T-helper 2 cell treated with Interferon-gamma antibody and Interleukin-4, amounts not matched to agents 5 μg/mL and 100 μg/mL, for 36 hours (primary cell): ENCODE results near the gene PTGES2.
"Not testable (repeated sequence)": the region's sequence is repeated elsewhere in the genome, so short reads cannot be mapped to it uniquely, and the experiment has no call there.

Source experiments
- DNase-seq: peaks from one replicate; pipeline ENCODE4 v3.0.0; 2021; ENCODE audit warnings: low spot score
- H3K27ac Mint-ChIP-seq: one replicate; pipeline ENCODE4 v1.8.0; 2021; ENCODE audit warnings: mild to moderate bottlenecking, mixed read lengths
- H3K27me3 Mint-ChIP-seq: one replicate; pipeline ENCODE4 v1.8.0; 2021; ENCODE audit warnings: low read depth, mixed read lengths
- H3K36me3 Mint-ChIP-seq: one replicate; pipeline ENCODE4 v1.8.0; 2021; ENCODE audit warnings: low read depth, mixed read lengths
- H3K4me1 Mint-ChIP-seq: one replicate; pipeline ENCODE4 v1.8.0; 2021; ENCODE audit warnings: low read depth, mixed read lengths
- H3K4me3 Mint-ChIP-seq: one replicate; pipeline ENCODE4 v1.8.0; 2022; ENCODE audit warnings: mild to moderate bottlenecking, moderate library complexity, mixed read lengths
- H3K9me3 Mint-ChIP-seq: one replicate; pipeline ENCODE4 v1.8.0; 2021; ENCODE audit warnings: mixed read lengths

PTGES2 gene

DNA sequence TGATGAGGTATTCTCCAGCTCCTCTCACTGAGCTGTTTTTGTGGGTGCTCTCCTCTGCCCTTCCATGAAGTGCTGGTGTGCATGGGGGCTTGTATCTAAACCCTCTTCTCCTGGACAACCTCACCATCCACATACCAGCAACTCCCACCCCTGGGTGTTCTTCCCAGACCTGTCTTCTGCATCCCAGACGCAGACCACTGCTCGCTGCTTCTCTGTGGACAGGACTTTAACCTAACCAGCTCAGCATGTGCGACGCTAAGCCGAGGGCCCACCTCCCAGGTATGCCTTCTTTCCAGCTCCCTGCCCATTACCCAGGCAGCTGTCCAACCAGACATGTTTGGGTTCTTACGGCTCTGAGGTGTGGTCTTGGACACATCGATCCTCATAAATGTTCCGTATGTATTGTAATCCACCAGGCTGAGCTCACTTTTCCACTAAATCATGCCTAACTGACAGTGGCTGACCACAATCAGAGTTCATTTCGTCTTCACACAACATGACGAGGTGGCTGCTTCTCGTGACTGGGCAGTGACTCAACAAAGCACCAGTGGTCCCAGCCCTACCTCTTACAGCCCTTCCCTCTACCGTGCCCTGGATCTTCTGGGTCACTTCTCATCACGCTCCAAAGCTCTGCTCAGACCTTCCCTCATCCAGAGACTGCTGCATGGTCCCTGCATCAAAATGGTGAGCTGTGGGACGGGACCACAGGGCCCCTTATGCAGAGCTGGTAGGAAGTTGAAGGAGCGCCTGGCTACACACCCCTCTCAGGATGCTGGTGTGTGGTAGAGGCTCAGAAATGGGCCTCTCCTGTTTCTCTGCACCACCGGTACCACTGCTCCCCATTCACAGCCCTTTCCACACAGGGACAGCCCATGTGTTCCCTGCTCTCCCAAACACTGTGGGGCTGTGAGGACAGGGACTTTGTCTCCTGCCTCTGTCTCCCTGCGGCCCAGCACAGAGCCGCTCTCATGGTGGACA, 9.6 kb upstream of the PTGES2 start:
- no peak for DNase-seq
- no peaks in the 10 kb centered on the region for H3K36me3 Mint-ChIP-seq
- no peak overlapping the region for H3K4me3 Mint-ChIP-seq
- no peak overlapping the region for H3K27ac Mint-ChIP-seq
- peaks cover 27% of the 10 kb centered on the region for H3K27me3 Mint-ChIP-seq
- no peaks in the 10 kb centered on the region for H3K9me3 Mint-ChIP-seq
- peaks cover 14% of the 10 kb centered on the region for H3K4me1 Mint-ChIP-seq

DNA sequence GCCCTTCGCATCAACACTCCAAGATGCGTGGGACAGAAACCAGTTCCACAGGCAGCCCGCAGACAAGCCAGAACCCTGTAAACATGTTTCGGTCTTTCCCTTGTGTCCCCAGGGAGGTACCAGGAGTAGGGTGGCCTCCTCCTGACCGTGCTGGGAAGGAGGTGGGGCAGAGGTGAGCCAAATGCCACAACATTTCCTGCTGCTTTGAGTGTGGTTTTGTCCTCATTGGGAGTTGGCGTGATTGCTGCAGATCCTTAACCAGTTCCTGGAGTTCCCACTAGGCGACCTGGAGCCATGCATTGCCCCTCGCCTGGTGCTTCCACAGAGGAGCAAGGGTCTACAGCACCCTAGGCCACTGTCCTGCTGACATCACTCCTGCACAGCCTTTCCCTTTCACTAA, 8.0 kb upstream of the PTGES2 start:
- H3K9me3 Mint-ChIP-seq, H3K4me3 Mint-ChIP-seq, H3K27ac Mint-ChIP-seq, DNase-seq, H3K36me3 Mint-ChIP-seq: not testable (repeated sequence)
- H3K4me1 Mint-ChIP-seq: peaks cover 10% of the 10 kb centered on the region
- H3K27me3 Mint-ChIP-seq: peaks cover 29% of the 10 kb centered on the region

DNA sequence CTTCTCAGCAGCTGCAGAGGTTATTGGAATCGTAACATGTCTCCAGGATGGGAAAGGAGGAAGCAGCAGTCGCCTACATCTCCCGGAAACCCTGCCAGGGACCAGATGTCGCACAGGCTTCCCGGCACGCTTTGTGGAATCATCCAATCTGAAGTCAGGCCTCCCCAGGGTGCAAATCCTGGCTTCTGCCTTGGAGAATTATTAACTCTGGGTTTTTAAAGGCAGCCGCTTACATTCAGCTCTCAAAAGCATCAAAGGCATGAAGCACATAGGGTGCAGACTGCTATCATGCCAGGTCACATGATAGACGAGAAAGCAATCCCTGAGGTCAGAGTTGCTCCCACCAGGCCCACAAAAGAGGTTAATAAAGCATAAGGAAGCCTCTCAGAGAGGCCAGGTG, 4.6 kb upstream of the PTGES2 start:
- H3K9me3 Mint-ChIP-seq, H3K27ac Mint-ChIP-seq, DNase-seq, H3K36me3 Mint-ChIP-seq, H3K4me3 Mint-ChIP-seq: not testable (repeated sequence)
- peaks cover 17% of the 10 kb centered on the region for H3K4me1 Mint-ChIP-seq
- H3K27me3 Mint-ChIP-seq: peaks cover 29% of the 10 kb centered on the region

DNA sequence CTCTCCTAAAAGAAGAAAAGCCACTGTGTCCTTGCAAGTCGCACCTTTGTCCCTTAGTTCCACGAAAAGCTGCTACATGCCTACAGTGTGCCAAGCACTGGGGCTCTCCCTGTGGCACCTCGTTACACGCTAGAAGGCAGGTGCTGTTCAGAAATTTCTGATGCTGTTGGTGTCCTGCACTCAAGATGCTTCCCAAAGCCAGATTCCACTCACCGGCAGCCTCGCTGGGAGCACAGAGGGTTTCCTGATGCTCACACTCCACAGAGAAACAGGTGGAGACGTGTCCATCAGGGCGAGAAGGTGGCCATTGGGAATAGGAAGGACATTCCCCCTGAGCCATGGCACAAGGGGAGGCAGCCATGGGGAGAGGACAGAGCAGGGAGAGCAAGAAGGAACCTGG, 3.8 kb upstream of the PTGES2 start:
- Mint-ChIP-seq H3K4me1 (peaks cover 18% of the 10 kb centered on the region), H3K27me3 (peaks cover 27% of the 10 kb centered on the region)
- not testable (repeated sequence) for H3K9me3 Mint-ChIP-seq, H3K4me3 Mint-ChIP-seq, DNase-seq, H3K27ac Mint-ChIP-seq, H3K36me3 Mint-ChIP-seq

DNA sequence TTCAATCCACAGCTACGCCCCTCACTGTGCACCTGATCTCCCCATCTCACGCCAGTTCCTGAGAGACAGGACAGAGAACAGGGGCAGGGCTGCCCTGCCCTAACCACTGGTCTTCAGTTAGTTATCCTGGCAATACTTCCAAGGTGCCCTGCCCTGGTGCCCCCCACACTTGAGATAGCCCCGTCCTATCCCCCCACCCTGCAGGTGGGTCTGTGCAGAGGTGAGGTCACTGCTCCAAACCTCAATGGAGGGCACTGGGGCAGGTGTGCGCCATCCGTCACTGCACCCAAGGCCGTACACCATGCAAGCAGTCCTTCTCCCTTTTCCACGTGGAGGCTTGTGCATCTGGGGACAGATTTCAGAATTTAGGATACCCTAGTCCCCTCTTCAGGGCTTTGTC, 3.1 kb upstream of the PTGES2 start:
- not testable (repeated sequence) for H3K36me3 Mint-ChIP-seq, H3K9me3 Mint-ChIP-seq, H3K4me3 Mint-ChIP-seq, DNase-seq, H3K27ac Mint-ChIP-seq
- H3K4me1 Mint-ChIP-seq: peaks cover 25% of the 10 kb centered on the region
- peaks cover 27% of the 10 kb centered on the region for H3K27me3 Mint-ChIP-seq

DNA sequence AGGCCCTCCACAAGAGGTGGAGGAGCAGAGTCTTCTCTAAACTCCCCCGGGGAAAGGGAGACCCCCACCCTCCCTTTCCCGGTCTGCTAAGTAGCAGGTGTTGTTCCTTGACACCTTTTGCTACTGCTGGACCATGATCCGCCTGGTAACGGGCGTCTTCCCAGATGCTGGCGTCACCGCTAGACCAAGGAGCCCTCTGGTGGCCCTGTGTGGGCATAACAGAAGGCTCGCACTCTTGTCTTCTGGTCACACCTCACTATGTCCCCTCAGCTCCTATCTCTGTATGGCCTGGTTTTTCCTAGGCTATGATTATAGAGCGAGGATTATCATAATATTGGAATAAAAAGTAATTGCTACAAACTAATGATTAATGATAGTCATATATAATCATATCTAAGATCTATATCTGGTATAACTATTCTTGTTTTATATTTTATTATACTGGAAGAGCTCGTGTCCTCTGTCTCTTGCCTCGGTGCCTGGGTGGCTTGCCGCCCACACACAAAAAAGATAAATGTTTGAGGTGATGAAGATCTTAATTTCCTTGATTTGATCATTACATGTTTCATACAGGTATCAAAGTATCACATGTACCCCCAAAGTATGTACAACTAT, 2.6 kb upstream of the PTGES2 start:
- peaks cover 25% of the 10 kb centered on the region for H3K27me3 Mint-ChIP-seq
- peak; percentile 50 for DNase-seq
- H3K4me1 Mint-ChIP-seq: peaks cover 28% of the 10 kb centered on the region
- H3K4me3 Mint-ChIP-seq: peak overlapping the region; percentile 55
- not testable (repeated sequence) for H3K9me3 Mint-ChIP-seq, H3K27ac Mint-ChIP-seq, H3K36me3 Mint-ChIP-seq

DNA sequence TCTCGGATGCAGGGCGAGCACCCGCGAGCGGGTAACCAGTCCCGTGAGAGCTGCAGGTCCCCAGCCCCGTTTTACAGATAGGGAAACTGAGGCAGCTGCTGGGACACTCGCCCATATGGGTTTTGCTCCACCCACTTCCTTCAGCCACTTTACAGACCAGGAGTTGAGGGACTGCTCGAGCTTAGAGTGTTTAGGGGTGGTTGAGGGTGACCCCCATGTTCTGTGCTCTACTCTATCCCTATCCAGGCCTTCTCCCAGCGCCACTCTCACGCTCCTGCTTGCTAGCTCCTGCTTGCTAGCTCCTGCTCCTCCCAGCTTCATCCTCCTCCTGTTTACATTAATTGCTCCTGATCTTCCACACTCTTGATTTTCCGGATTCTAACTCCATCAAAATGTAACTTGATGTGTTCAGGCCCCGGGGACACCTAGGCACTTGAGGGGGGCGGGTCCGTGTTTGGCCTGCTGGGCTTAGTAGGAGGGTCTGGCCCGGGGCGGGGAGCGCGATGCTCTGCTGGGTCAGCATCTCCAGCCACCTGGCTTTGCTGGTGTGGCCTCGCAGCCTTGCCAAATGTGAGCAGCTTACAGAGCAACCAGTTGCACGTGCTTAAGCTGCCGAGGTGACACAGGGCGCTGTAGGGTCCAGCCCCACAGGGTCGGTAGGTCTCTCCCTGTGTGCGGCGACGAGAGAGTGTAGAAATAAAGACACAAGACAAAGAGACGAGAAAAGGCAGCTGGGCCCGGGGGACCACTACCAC, 1.5 kb upstream of the PTGES2 start:
- Mint-ChIP-seq H3K36me3 (peaks cover 8% of the 10 kb centered on the region), H3K4me3 (peak overlapping the region; percentile 98), H3K4me1 (peaks cover 29% of the 10 kb centered on the region), H3K27ac (peak overlapping the region; percentile 92), H3K9me3 (no peaks in the 10 kb centered on the region), H3K27me3 (peaks cover 17% of the 10 kb centered on the region)
- DNase-seq: no peak

DNA sequence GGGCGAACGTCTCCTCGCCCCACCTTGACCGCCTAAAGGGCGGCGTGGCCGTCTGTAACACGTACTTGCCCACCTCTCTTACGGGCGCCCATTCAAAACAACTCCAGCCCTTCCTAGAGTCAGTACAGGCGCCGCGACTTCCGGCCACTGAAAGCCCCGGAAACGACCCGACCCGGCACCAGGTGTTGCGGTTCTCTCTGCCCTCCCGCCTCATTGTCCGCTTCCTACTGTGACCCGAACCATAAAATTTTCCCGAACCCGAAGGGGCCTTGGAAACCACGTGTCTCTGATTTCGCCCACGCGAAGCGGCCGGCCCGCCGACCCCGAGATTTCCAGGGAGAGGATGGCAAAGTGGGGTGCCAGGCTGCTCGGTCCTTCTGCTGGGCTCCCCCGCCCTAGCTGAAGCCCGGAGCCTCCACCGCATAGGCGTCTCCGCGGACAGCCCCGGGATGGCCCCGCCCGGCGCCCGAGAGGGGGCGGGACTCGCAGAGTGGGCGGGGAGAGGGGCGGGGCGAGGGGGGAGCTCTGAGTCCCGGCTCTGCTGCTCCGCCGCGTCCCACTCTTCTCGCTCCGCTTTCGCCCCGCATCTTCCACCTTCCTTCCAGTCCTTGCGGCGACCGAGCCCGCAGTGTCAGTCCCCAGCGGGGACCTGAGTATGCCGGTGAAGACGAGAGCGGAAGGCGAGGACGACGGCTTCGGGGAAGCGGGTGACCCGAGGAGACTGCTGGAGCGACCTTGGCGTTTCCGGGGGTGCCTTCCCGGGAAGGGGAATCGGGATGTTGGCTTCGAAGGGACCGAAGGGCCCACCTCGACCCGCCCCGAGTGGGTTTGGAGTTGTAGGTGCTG, 684 bp upstream of the PTGES2 start:
- peaks cover 9% of the 10 kb centered on the region for H3K27me3 Mint-ChIP-seq
- peaks cover 9% of the 10 kb centered on the region for H3K36me3 Mint-ChIP-seq
- peak overlapping the region; percentile 98 for H3K4me3 Mint-ChIP-seq
- peaks cover 26% of the 10 kb centered on the region for H3K4me1 Mint-ChIP-seq
- peak; percentile 84 for DNase-seq
- peak overlapping the region; percentile 92 for H3K27ac Mint-ChIP-seq
- no peaks in the 10 kb centered on the region for H3K9me3 Mint-ChIP-seq

DNA sequence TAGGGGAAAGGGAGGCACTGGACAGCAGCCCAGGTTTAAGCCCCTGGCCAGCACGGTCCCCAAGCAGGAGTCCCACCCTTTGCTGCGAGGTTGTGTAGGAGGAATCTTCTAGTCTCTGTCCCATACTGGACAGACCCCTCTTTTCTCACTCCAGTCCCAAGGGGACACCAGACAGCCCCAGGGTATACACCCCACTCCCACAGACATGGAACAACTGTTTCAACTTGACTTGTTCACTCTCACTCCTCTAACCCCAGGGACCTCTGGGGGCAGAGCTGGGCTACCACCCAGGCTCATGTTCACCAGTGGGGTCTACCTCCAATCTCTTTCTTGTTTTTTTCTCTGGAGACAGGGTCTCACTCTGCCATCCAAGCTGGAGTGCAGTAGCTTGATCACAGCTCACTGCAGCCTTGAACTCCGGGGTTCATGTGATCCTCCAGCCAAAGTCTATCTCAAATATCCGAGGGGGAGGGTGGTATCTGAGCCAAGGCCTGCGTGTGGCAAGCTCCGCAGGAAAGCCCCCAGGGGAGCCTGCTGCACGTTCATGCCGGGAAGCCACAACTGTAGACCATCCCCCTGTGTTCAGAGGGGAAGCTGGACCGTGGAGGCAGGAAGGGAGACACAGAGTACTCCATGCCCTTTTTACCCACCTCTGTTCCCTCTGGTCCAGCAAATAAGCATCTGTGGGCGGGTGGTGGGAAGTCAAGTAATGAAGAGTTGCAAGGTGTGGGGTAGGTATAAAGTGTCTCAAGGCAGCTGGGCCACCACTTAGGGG, 1.8 kb downstream of the PTGES2 start:
- peaks cover 25% of the 10 kb centered on the region for H3K4me1 Mint-ChIP-seq
- peak overlapping the region; percentile 80 for H3K4me3 Mint-ChIP-seq
- H3K36me3 Mint-ChIP-seq: peaks cover 11% of the 10 kb centered on the region
- H3K27me3 Mint-ChIP-seq: no peaks in the 10 kb centered on the region
- H3K9me3 Mint-ChIP-seq: no peaks in the 10 kb centered on the region
- H3K27ac Mint-ChIP-seq: peak overlapping the region; percentile 41
- DNase-seq: no peak

DNA sequence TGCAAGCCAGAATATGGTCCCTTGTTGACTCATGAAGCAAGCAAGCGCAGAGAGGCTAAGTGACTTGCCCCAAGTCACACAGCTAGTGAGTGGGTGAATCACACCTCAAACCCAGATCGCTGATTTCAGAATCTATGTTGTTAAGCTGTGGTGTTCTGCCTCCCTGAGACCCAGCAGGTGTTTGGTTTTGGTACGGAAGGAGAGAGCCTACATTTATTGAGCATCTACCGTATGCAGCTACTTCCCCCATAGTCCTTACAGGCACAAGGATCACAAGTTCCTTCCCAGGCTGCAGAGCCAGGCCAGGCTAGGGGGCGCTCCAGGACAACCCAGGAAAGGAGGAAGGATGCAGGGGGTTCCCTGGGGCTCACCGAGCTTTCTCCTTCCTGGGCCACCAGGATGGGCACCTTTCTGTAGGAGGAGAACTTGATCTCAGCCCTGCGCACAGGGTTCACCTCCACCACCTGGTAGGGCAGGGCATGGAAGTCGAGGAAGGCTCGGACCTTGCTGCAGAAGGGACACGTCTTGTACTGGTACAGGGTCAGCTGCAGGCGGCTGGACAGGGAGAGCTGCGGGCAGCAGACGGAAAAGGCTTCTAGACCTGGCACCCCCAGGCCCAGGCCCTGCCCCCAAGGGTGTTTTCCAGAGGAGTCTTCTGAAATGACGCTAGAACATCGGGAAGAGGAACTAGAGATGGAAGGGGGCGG, 2.5 kb downstream of the PTGES2 start:
- Mint-ChIP-seq H3K27ac (no peak overlapping the region), H3K27me3 (no peaks in the 10 kb centered on the region), H3K4me3 (peak overlapping the region; percentile 36), H3K4me1 (peaks cover 25% of the 10 kb centered on the region), H3K9me3 (no peaks in the 10 kb centered on the region), H3K36me3 (peaks cover 13% of the 10 kb centered on the region)
- no peak for DNase-seq

DNA sequence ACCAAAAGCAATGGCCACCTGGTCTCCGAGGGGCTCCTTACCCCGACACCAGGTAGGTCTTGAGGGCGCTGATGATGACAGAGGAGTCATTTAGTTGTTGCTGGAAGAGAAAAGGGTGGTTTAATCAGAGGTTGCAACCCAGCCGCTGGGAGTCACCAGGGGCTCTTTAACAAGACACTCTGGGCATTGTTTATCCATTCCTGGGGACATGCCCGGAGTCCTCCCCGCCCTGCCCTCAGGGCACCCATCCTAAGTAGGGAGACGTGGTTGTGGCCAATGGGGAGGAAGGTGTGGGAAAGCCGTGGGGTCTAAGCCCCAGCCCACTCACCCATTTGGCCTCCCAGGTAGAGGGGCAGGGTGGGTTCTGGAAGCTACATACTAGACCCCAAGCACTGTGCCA, 3.1 kb downstream of the PTGES2 start:
- H3K4me3 Mint-ChIP-seq: peak overlapping the region; percentile 36
- H3K36me3 Mint-ChIP-seq: peaks cover 13% of the 10 kb centered on the region
- DNase-seq: no peak
- H3K4me1 Mint-ChIP-seq: peaks cover 24% of the 10 kb centered on the region
- H3K27ac Mint-ChIP-seq: no peak overlapping the region
- no peaks in the 10 kb centered on the region for H3K9me3 Mint-ChIP-seq
- H3K27me3 Mint-ChIP-seq: no peaks in the 10 kb centered on the region

DNA sequence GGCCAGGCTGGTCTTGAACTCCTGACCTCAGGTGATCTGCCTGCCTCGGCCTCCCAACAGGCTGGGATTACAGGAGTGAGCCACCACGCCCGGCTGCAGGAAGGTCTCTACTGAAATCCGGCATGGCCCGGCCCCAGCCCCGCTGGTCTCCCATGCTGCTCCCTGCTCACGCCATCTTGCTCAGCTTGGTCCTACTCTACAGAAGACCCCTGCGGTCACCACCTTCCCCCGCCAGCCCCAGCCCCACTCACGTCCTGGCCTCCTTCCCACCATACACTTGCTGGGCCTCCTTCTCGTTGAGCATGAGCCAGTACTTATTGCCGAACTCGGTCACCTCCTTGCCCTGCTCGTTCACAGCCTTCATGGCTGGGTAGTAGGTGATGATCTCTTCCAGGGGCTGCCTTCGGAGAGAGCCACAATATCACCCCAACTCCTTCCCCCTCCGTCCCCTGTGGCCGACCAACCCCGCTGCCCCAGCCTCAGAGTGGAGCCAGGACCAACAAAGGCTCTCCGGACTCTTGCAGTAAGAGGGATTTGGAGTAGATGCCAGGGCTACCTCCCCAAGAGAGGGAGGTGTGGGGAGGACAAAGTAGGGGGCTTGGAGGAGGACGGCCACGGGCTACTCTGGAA, 4.0 kb downstream of the PTGES2 start:
- Mint-ChIP-seq H3K4me1 (peaks cover 18% of the 10 kb centered on the region), H3K27me3 (no peaks in the 10 kb centered on the region), H3K36me3 (peaks cover 13% of the 10 kb centered on the region), H3K4me3 (no peak overlapping the region), H3K9me3 (no peaks in the 10 kb centered on the region), H3K27ac (no peak overlapping the region)
- DNase-seq: no peak
